ENCODE measurements around the gene ARID1A. TPM values are rescaled to one million over a fixed set of nuclear protein-coding genes. Genes with fewer than 3 reads are reported as not detected.

The ARID1A gene
- total and polyA plus RNA-seq, 9 of the 15 experiments (the other 6 are each of a cell fraction or from before 2014, with no cell fraction given), result 8.3 to 88.3 (median 22.5) TPM

- TF ChIP-seq EGR1 (conservative IDR thresholded peaks at IDR 0.05) (peak; percentile 73), ZBTB1 (CRISPR knock-in tag; IDR thresholded peaks at IDR 0.05; ENCODE audit: borderline replicate concordance, low read depth) (no peak), BRD9 (IDR thresholded peaks at IDR 0.05; ENCODE audit: low read depth, partially characterized antibody) (peak; percentile 79), ZBTB2 (IDR thresholded peaks at IDR 0.05) (peak; percentile 63; the same call in 1 of the 2 replicates), ZNF586 (CRISPR knock-in tag; conservative IDR thresholded peaks at IDR 0.05) (no peak), HDAC3 (IDR thresholded peaks at IDR 0.05; ENCODE audit: borderline replicate concordance, partially characterized antibody) (peak; percentile 98), SMAD4 (CRISPR knock-in tag; conservative IDR thresholded peaks at IDR 0.05) (peak; percentile 88), CC2D1A (IDR thresholded peaks at IDR 0.05) (peak; percentile 77; the same call in 1 of the 2 replicates), FOS (IDR thresholded peaks at IDR 0.05; ENCODE audit: extremely low read depth, insufficient read length) (no peak), CBFB (CRISPR knock-in tag; IDR thresholded peaks at IDR 0.05) (peak; percentile 99), CTCFL (IDR thresholded peaks at IDR 0.05; ENCODE audit: borderline replicate concordance, insufficient read depth, low read depth, low read length, poor library complexity, severe bottlenecking) (peak; percentile 0), NCOA6 (IDR thresholded peaks at IDR 0.05) (peak; percentile 70; the same call in 1 of the 2 replicates), ILK (tag; IDR thresholded peaks at IDR 0.05; ENCODE audit: borderline replicate concordance, low read depth) (no peak), MLX (CRISPR knock-in tag; conservative IDR thresholded peaks at IDR 0.05) (no peak), ELF1 (tag; IDR thresholded peaks at IDR 0.05) (peak; percentile 26), STAG1 (CRISPR knock-in tag; IDR thresholded peaks at IDR 0.05; ENCODE audit: borderline replicate concordance) (no peak), GABPB1 (CRISPR knock-in tag; IDR thresholded peaks at IDR 0.05) (peak; percentile 87), ZNF766 (CRISPR knock-in tag; conservative IDR thresholded peaks at IDR 0.05) (peak; percentile 80; the same call in 1 of the 2 replicates), SPI1 (IDR thresholded peaks at IDR 0.05; ENCODE audit: borderline replicate concordance, low read depth, low read length) (0 out of 2 replicates have a peak, but pooled peaks have one; percentile 11), FOXP1 (CRISPR knock-in tag; IDR thresholded peaks at IDR 0.05) (peak; percentile 94), PREB (CRISPR knock-in tag; IDR thresholded peaks at IDR 0.05) (peak; percentile 97), SMARCB1 (IDR thresholded peaks at IDR 0.05; ENCODE audit: insufficient read length, low read depth) (no peak), ZFX (CRISPR knock-in tag; IDR thresholded peaks at IDR 0.05) (peak; percentile 91)
Measured at GRCh38 chr1:26692793-26693490, 2.9 kb upstream of the ARID1A start (continued).

Data from K562 (cell line).